ENCODE data around the gene VAV2.

Gene VAV2

GRCh38 chr9:133782157-133783130 is 209.7 kb downstream of the VAV2 start:
- peak; percentile 40 to 63 (median 52) for DNase-seq (ENCODE audit: low read depth in 3 of 3)

- DNase-seq (ENCODE audit: low read depth in 3 of 3) = no peak
These were observed 210.3 kb downstream of the VAV2 start for GRCh38 chr9:133781828-133782135.

GRCh38 chr9:133780962-133781827 is 210.9 kb downstream of the VAV2 start:
- DNase-seq (ENCODE audit: low read depth in 3 of 3) = no peak

- no peak for DNase-seq (ENCODE audit: low read depth in 3 of 3)
These were observed 211.6 kb downstream of the VAV2 start for GRCh38 chr9:133780404-133780945.

GRCh38 chr9:133779516-133780403 is 212.4 kb downstream of the VAV2 start:
- DNase-seq (ENCODE audit: low read depth in 3 of 3) = no peak

- no peak for DNase-seq (ENCODE audit: low read depth in 3 of 3)
These were observed 213.0 kb downstream of the VAV2 start for GRCh38 chr9:133779081-133779480.

- DNase-seq (ENCODE audit: low read depth in 3 of 3) = no peak
These were observed 213.6 kb downstream of the VAV2 start for GRCh38 chr9:133778336-133779013.

GRCh38 chr9:133777871-133778270 is 214.3 kb downstream of the VAV2 start:
- DNase-seq (ENCODE audit: low read depth in 3 of 3) = no peak

- no peak for DNase-seq (ENCODE audit: low read depth in 3 of 3)
These were observed 214.9 kb downstream of the VAV2 start for GRCh38 chr9:133777068-133777791.

- no peak for DNase-seq (ENCODE audit: low read depth in 3 of 3)
These were observed 215.9 kb downstream of the VAV2 start for GRCh38 chr9:133775951-133776905.

- DNase-seq (ENCODE audit: low read depth in 3 of 3) = no peak
These were observed 216.8 kb downstream of the VAV2 start for GRCh38 chr9:133775291-133775690.

- DNase-seq (ENCODE audit: low read depth in 3 of 3) = no peak
These were observed 217.3 kb downstream of the VAV2 start for GRCh38 chr9:133774799-133775198.

GRCh38 chr9:133773889-133774655 is 218.1 kb downstream of the VAV2 start:
- DNase-seq (ENCODE audit: low read depth in 3 of 3) = no peak

GRCh38 chr9:133772581-133772980 is 219.5 kb downstream of the VAV2 start:
- DNase-seq (ENCODE audit: low read depth in 3 of 3) = no peak

GRCh38 chr9:133771486-133772482 is 220.3 kb downstream of the VAV2 start:
- no peak for DNase-seq (ENCODE audit: low read depth in 3 of 3)

- no peak for DNase-seq (ENCODE audit: low read depth in 3 of 3)
These were observed 221.9 kb downstream of the VAV2 start for GRCh38 chr9:133770076-133770777.
